ENCODE results near the gene ZNF124. TPM values are rescaled to one million over a fixed set of nuclear protein-coding genes. Genes with fewer than 3 reads are reported as not detected.
A peak's percentile ranks its signal among the peaks of the same experiment; 100 is the strongest.

ZNF124 gene
- total and polyA plus RNA-seq, 3 experiments from 2014 or later = 5.6 to 23.5 (median 21.0) TPM

GRCh38 chr1:247210376-247211117 lies 38.7 kb upstream of the ZNF124 start:
- no peaks in the 10 kb centered on the region for H3K27me3 Mint-ChIP-seq
- CTCF ChIA-PET = interaction anchor here (0.9 to 1.7 kb wide), 3 partner anchors 10 to 119 kb away, joined by 3 to 4 read pairs (median 3); no protein-coding TSS in a partner anchor
- H3K4me3 ChIP-seq (ENCODE audit: low read length) = peak overlapping the region; percentile 76
- no peaks in the 10 kb centered on the region for H3K9me3 ChIP-seq (ENCODE audit: low read length)
- peak; percentile 90 to 96 (median 93) for DNase-seq
- H3K4me3 Mint-ChIP-seq = peak overlapping the region; percentile 95 to 98 (median 95)
- H3K36me3 Mint-ChIP-seq = peaks cover 6 to 33% (median 13%) of the 10 kb centered on the region in 3 donors
- H3K4me1 Mint-ChIP-seq = peaks cover 65 to 86% (median 73%) of the 10 kb centered on the region in 3 donors
- POLR2A ChIA-PET = interaction anchor here (0.5 to 1.5 kb wide), 6 partner anchors 17 to 644 kb away, joined by 3 to 6 read pairs (median 4); partner anchors contain the start of genes CNST, TFB2M, ZNF669 and ZNF670
- H3K4me1 ChIP-seq (ENCODE audit: insufficient read depth, low read length) = peaks cover 51% of the 10 kb centered on the region
- H3K36me3 ChIP-seq (ENCODE audit: insufficient read depth, low read length) = peaks cover 6% of the 10 kb centered on the region
- H3K9me3 Mint-ChIP-seq = no peaks in the 10 kb centered on the region
- no peaks in the 10 kb centered on the region for H3K27me3 ChIP-seq (ENCODE audit: insufficient read depth, low read length, poor library complexity, severe bottlenecking)
- peak overlapping the region; percentile 88 to 98 (median 96) for H3K27ac Mint-ChIP-seq
- peak overlapping the region; percentile 90 for H3K27ac ChIP-seq (ENCODE audit: low read depth, low read length)

- POLR2A ChIA-PET = interaction anchor here (0.8 to 1.5 kb wide), 4 partner anchors 17 to 644 kb away, joined by 3 to 6 read pairs (median 4); partner anchors contain the start of genes CNST, TFB2M, ZNF669 and ZNF670
- H3K36me3 ChIP-seq (ENCODE audit: insufficient read depth, low read length) = peaks cover 6% of the 10 kb centered on the region
- no peak for DNase-seq
- H3K9me3 Mint-ChIP-seq = no peaks in the 10 kb centered on the region
- H3K27me3 Mint-ChIP-seq = no peaks in the 10 kb centered on the region
- H3K4me3 Mint-ChIP-seq = peak overlapping the region; percentile 95 to 98 (median 95)
- H3K36me3 Mint-ChIP-seq = peaks cover 6 to 34% (median 13%) of the 10 kb centered on the region in 3 donors
- no peaks in the 10 kb centered on the region for H3K9me3 ChIP-seq (ENCODE audit: low read length)
- H3K4me1 Mint-ChIP-seq = peaks cover 71 to 90% (median 77%) of the 10 kb centered on the region in 3 donors
- CTCF ChIA-PET = interaction anchor here (0.9 to 1.7 kb wide), 3 partner anchors 9 to 119 kb away, joined by 3 to 4 read pairs (median 3); no protein-coding TSS in a partner anchor
- peak overlapping the region; percentile 90 for H3K27ac ChIP-seq (ENCODE audit: low read depth, low read length)
- H3K27me3 ChIP-seq (ENCODE audit: insufficient read depth, low read length, poor library complexity, severe bottlenecking) = no peaks in the 10 kb centered on the region
- peak overlapping the region; percentile 88 to 98 (median 92) for H3K27ac Mint-ChIP-seq
- peaks cover 52% of the 10 kb centered on the region for H3K4me1 ChIP-seq (ENCODE audit: insufficient read depth, low read length)
- H3K4me3 ChIP-seq (ENCODE audit: low read length) = peak overlapping the region; percentile 76
Observed at GRCh38 chr1:247210062-247210375, 38.2 kb upstream of the ZNF124 start.

GRCh38 chr1:247209396-247209795 lies 37.6 kb upstream of the ZNF124 start:
- peaks cover 54% of the 10 kb centered on the region for H3K4me1 ChIP-seq (ENCODE audit: insufficient read depth, low read length)
- H3K4me3 Mint-ChIP-seq = peak overlapping the region; percentile 95 to 98 (median 95)
- ChIA-PET CTCF (no interaction called here), POLR2A (interaction anchor here (1.1 to 1.5 kb wide), 2 partner anchors 16 to 105 kb away, joined by 4 to 6 read pairs; partner anchors contain the start of gene ZNF669)
- H3K9me3 Mint-ChIP-seq = no peaks in the 10 kb centered on the region
- H3K36me3 ChIP-seq (ENCODE audit: insufficient read depth, low read length) = peaks cover 8% of the 10 kb centered on the region
- no peaks in the 10 kb centered on the region for H3K9me3 ChIP-seq (ENCODE audit: low read length)
- no peaks in the 10 kb centered on the region for H3K27me3 Mint-ChIP-seq
- H3K4me1 Mint-ChIP-seq = peaks cover 77 to 90% (median 79%) of the 10 kb centered on the region in 3 donors
- peak overlapping the region; percentile 76 for H3K4me3 ChIP-seq (ENCODE audit: low read length)
- peak overlapping the region; percentile 88 to 98 (median 92) for H3K27ac Mint-ChIP-seq
- H3K36me3 Mint-ChIP-seq = peaks cover 6 to 35% (median 13%) of the 10 kb centered on the region in 3 donors
- H3K27ac ChIP-seq (ENCODE audit: low read depth, low read length) = peak overlapping the region; percentile 90
- DNase-seq = peak in 1 of 5 donors; percentile 14
- no peaks in the 10 kb centered on the region for H3K27me3 ChIP-seq (ENCODE audit: insufficient read depth, low read length, poor library complexity, severe bottlenecking)

- H3K9me3 ChIP-seq (ENCODE audit: low read length) = no peaks in the 10 kb centered on the region
- H3K4me1 ChIP-seq (ENCODE audit: insufficient read depth, low read length) = peaks cover 31% of the 10 kb centered on the region
- no peak overlapping the region for H3K27ac ChIP-seq (ENCODE audit: low read depth, low read length)
- peak overlapping the region in 6 of 8 donors; percentile 9 to 81 (median 40) for H3K27ac Mint-ChIP-seq
- H3K36me3 Mint-ChIP-seq = peaks cover 16 to 72% (median 42%) of the 10 kb centered on the region in 3 donors
- no peak for DNase-seq
- H3K9me3 Mint-ChIP-seq = no peaks in the 10 kb centered on the region
- ChIA-PET CTCF (no interaction called here), POLR2A (no interaction called here)
- H3K27me3 ChIP-seq (ENCODE audit: insufficient read depth, low read length, poor library complexity, severe bottlenecking) = no peaks in the 10 kb centered on the region
- peaks cover 67 to 83% (median 83%) of the 10 kb centered on the region in 3 donors for H3K4me1 Mint-ChIP-seq
- H3K27me3 Mint-ChIP-seq = no peaks in the 10 kb centered on the region
- peaks cover 32% of the 10 kb centered on the region for H3K36me3 ChIP-seq (ENCODE audit: insufficient read depth, low read length)
- no peak overlapping the region for H3K4me3 ChIP-seq (ENCODE audit: low read length)
- no peak overlapping the region for H3K4me3 Mint-ChIP-seq
Observed at GRCh38 chr1:247204177-247204647, 32.4 kb upstream of the ZNF124 start.

GRCh38 chr1:247198781-247199180 lies 27.0 kb upstream of the ZNF124 start:
- ChIA-PET POLR2A (no interaction called here), CTCF (no interaction called here)
- Mint-ChIP-seq H3K4me1 (peaks cover 25 to 33% (median 31%) of the 10 kb centered on the region in 3 donors), H3K4me3 (no peak overlapping the region), H3K27me3 (no peaks in the 10 kb centered on the region), H3K9me3 (peaks cover 16 to 34% (median 26%) of the 10 kb centered on the region in 5 donors), H3K36me3 (peaks cover 61 to 92% (median 67%) of the 10 kb centered on the region in 3 donors), H3K27ac (peak overlapping the region in 4 of 8 donors; percentile 29 to 60 (median 46))
- DNase-seq = no peak
- no peaks in the 10 kb centered on the region for H3K4me1 ChIP-seq (ENCODE audit: insufficient read depth, low read length)
- H3K9me3 ChIP-seq (ENCODE audit: low read length) = peaks cover 6% of the 10 kb centered on the region
- H3K27me3 ChIP-seq (ENCODE audit: insufficient read depth, low read length, poor library complexity, severe bottlenecking) = no peaks in the 10 kb centered on the region
- no peak overlapping the region for H3K27ac ChIP-seq (ENCODE audit: low read depth, low read length)
- H3K36me3 ChIP-seq (ENCODE audit: insufficient read depth, low read length) = peaks cover 32% of the 10 kb centered on the region
- H3K4me3 ChIP-seq (ENCODE audit: low read length) = no peak overlapping the region

- H3K9me3 Mint-ChIP-seq = peaks cover 53 to 75% (median 65%) of the 10 kb centered on the region in 5 donors
- ChIA-PET POLR2A (interaction anchor here (1.1 kb wide), 1 partner anchor 16 kb away, joined by 4 read pairs; no protein-coding TSS in a partner anchor), CTCF (no interaction called here)
- peaks cover 0 to 2% (median 0%) of the 10 kb centered on the region in 3 donors for H3K4me1 Mint-ChIP-seq
- Histone ChIP-seq H3K9me3 (ENCODE audit: low read length) (peaks cover 26% of the 10 kb centered on the region), H3K4me3 (ENCODE audit: low read length) (no peak overlapping the region), H3K27me3 (ENCODE audit: insufficient read depth, low read length, poor library complexity, severe bottlenecking) (no peaks in the 10 kb centered on the region), H3K27ac (ENCODE audit: low read depth, low read length) (no peak overlapping the region), H3K4me1 (ENCODE audit: insufficient read depth, low read length) (no peaks in the 10 kb centered on the region), H3K36me3 (ENCODE audit: insufficient read depth, low read length) (peaks cover 36% of the 10 kb centered on the region)
- DNase-seq = no peak
- peaks cover 67 to 96% (median 88%) of the 10 kb centered on the region in 3 donors for H3K36me3 Mint-ChIP-seq
- H3K27ac Mint-ChIP-seq = peak overlapping the region in 1 of 8 donors; percentile 6
- no peaks in the 10 kb centered on the region for H3K27me3 Mint-ChIP-seq
- no peak overlapping the region for H3K4me3 Mint-ChIP-seq
Observed at GRCh38 chr1:247193958-247194357, 22.1 kb upstream of the ZNF124 start.

GRCh38 chr1:247189981-247190798 lies 18.4 kb upstream of the ZNF124 start:
- no peak overlapping the region for H3K4me3 Mint-ChIP-seq
- CTCF ChIA-PET = no interaction called here
- no peaks in the 10 kb centered on the region for H3K27me3 ChIP-seq (ENCODE audit: insufficient read depth, low read length, poor library complexity, severe bottlenecking)
- H3K27me3 Mint-ChIP-seq = no peaks in the 10 kb centered on the region
- peaks cover 24% of the 10 kb centered on the region for H3K36me3 ChIP-seq (ENCODE audit: insufficient read depth, low read length)
- no peak overlapping the region for H3K27ac Mint-ChIP-seq
- peaks cover 34% of the 10 kb centered on the region for H3K9me3 ChIP-seq (ENCODE audit: low read length)
- POLR2A ChIA-PET = no interaction called here
- no peak overlapping the region for H3K4me3 ChIP-seq (ENCODE audit: low read length)
- H3K27ac ChIP-seq (ENCODE audit: low read depth, low read length) = no peak overlapping the region
- peaks cover 0 to 5% (median 3%) of the 10 kb centered on the region in 3 donors for H3K4me1 Mint-ChIP-seq
- DNase-seq = no peak
- H3K36me3 Mint-ChIP-seq = peaks cover 39 to 81% (median 64%) of the 10 kb centered on the region in 3 donors
- no peaks in the 10 kb centered on the region for H3K4me1 ChIP-seq (ENCODE audit: insufficient read depth, low read length)
- H3K9me3 Mint-ChIP-seq = peaks cover 55 to 82% (median 78%) of the 10 kb centered on the region in 5 donors
